K562 (cell line): ENCODE data around the gene PBRM1. TPM values are rescaled to one million over a fixed set of nuclear protein-coding genes. Genes with fewer than 3 reads are reported as not detected.

Experiments
- ATAC-seq: fragments of 200-7000 bp; cut with Tn5 transposase; 3 replicates; pipeline ENCODE4 v1.9.1; 2020; ENCODE audit warnings: moderate library complexity
- BruUV-seq: library from RNA; stranded (reverse); fragments of 400-500 nt; replicated peaks from 2 replicates; lab custom pipeline; 2021; lab: Mats Ljungman, UMichigan
- CTCF ChIA-PET: fragments of 300-600 bp; formaldehyde crosslinking; extraction: SDS; loops from one replicate; lab custom pipeline; 2021; ENCODE audit warnings: low intra/inter-chr PET ratio; lab: Yijun Ruan, JAX
- POLR2A ChIA-PET: fragments of 300-600, 350-650 bp; sonication (Branson Sonifier 250); formaldehyde crosslinking; extraction: SDS; loops from one replicate; lab custom pipeline; 2021; ENCODE audit warnings: antibody characterized with exemption, inconsistent platforms; lab: Yijun Ruan, JAX
- DNase-seq, 4 experiments: peaks; one replicate each; pipeline versions ENCODE4 v3.0.0 to v3.0.0-alpha.2; 2011 to 2018; ENCODE audit warnings: low spot score in 3 of 4, mixed read lengths in 3 of 4; ENCODE audit errors: extremely low read depth in 1 of 4
- FAIRE-seq: peaks from 2 replicates; lab custom pipeline; 2011; peaks lifted over from hg19 to GRCh38; lab: Jason Lieb, UNC
- H2AFZ ChIP-seq: 2 replicates; pipeline ENCODE4 v1.6.0; 2011; ENCODE audit warnings: low read depth, low read length, control low read depth, inconsistent platforms
- H3K27ac ChIP-seq: fragments of 200-600 bp; 3 replicates; pipeline ENCODE4 v1.8.0; 2011; ENCODE audit warnings: low read depth, mild to moderate bottlenecking, control low read depth, inconsistent platforms, low read length, moderate library complexity, mixed read lengths; ENCODE audit errors: extremely low read depth
- H3K27me3 ChIP-seq, 2 experiments: fragments of 300-600 bp in 1 of 2; 2 replicates in 1 of 2; 3 replicates in 1 of 2; pipeline versions ENCODE4 v1.6.0 to v1.8.0; 2011; ENCODE audit warnings: inconsistent platforms in 2 of 2, low read length in 2 of 2, mild to moderate bottlenecking in 1 of 2, mixed read lengths in 1 of 2, moderate library complexity in 1 of 2; ENCODE audit not compliant: control insufficient read depth in 2 of 2, insufficient read depth in 2 of 2
- H3K36me3 ChIP-seq: fragments of 300-600 bp; 3 replicates; pipeline ENCODE4 v1.8.0; 2011; ENCODE audit warnings: mild to moderate bottlenecking, low read length, inconsistent platforms; ENCODE audit not compliant: control insufficient read depth, insufficient read depth
- H3K4me1 ChIP-seq, 2 experiments: fragments of 200-600 bp in 1 of 2; replicated peaks in 1 of 2; 2 replicates in 1 of 2; 3 replicates in 1 of 2; pipeline versions ENCODE4 v1.5.1 to v1.8.0; 2011; ENCODE audit warnings: inconsistent platforms in 2 of 2, low read length in 2 of 2, mild to moderate bottlenecking in 1 of 2, mixed read lengths in 1 of 2, moderate library complexity in 1 of 2; ENCODE audit not compliant: control insufficient read depth in 2 of 2, insufficient read depth in 2 of 2
- H3K4me2 ChIP-seq: 2 replicates; pipeline ENCODE4 v1.6.1; 2011; ENCODE audit warnings: low read length, control low read depth, inconsistent platforms, mixed read lengths; ENCODE audit not compliant: insufficient read depth
- H3K4me3 ChIP-seq: fragments of 200-600 bp; sonication (generic), shearing (Covaris generic); 2 replicates; pipeline ENCODE4 v1.5.1; 2016; ENCODE audit warnings: control low read depth, inconsistent platforms
- H3K79me2 ChIP-seq: fragments of 200-600 bp; 3 replicates; pipeline ENCODE4 v1.8.0; 2011; ENCODE audit warnings: low read length, inconsistent platforms; ENCODE audit not compliant: control insufficient read depth, insufficient read depth
- H3K9ac ChIP-seq, 2 experiments: 2 replicates each; pipeline versions ENCODE4 v1.6.0 to v1.6.1; 2011; ENCODE audit warnings: low read depth in 2 of 2, low read length in 2 of 2, control low read depth in 1 of 2, inconsistent platforms in 1 of 2, mild to moderate bottlenecking in 1 of 2, mixed read lengths in 1 of 2; ENCODE audit not compliant: insufficient read depth in 1 of 2
- H3K9me1 ChIP-seq: one replicate; pipeline ENCODE4 v1.6.0; 2011; ENCODE audit warnings: inconsistent platforms, mild to moderate bottlenecking, low read length, moderate library complexity; ENCODE audit not compliant: control insufficient read depth, insufficient read depth
- H3K9me3 ChIP-seq: replicated peaks from 2 replicates; pipeline ENCODE4 v1.5.1; 2011; ENCODE audit warnings: low read depth, low read length, inconsistent platforms; ENCODE audit not compliant: control insufficient read depth, insufficient read depth
- H4K20me1 ChIP-seq: replicated peaks from 2 replicates; pipeline ENCODE4 v1.6.1; 2011; ENCODE audit warnings: low read length, inconsistent platforms, mixed read lengths; ENCODE audit not compliant: control insufficient read depth, insufficient read depth
- ATF6 ChIP-seq: sonication (generic); formaldehyde crosslinking; IDR thresholded peaks from 2 replicates; pipeline ENCODE4 v1.4.0; 2020; ENCODE audit warnings: mild to moderate bottlenecking, missing genetic modification reagents
- CBX1 ChIP-seq: sonication (generic); IDR thresholded peaks from 2 replicates; pipeline ENCODE4 v1.6.1; 2016; ENCODE audit warnings: antibody characterized with exemption, low read depth, mild to moderate bottlenecking
- KDM1A ChIP-seq, 2 experiments: fragments of 450-650 bp; IDR thresholded peaks; 2 replicates each; pipeline ENCODE4 v1.6.1; 2016; ENCODE audit warnings: mild to moderate bottlenecking in 2 of 2
- MIER1 ChIP-seq: fragments of 450-650 bp; IDR thresholded peaks from 2 replicates; pipeline ENCODE4 v1.6.1; 2016; ENCODE audit warnings: antibody characterized with exemption, mild to moderate bottlenecking, low read depth
- MTF1 ChIP-seq: fragments of 250-450 bp; sonication (Bioruptor Pico); IDR thresholded peaks from 2 replicates; pipeline ENCODE4 v1.9.0; 2021; ENCODE audit warnings: moderate library complexity, mild to moderate bottlenecking, inconsistent platforms, borderline replicate concordance
- SMARCA4 ChIP-seq: fragments of 450-650 bp; IDR thresholded peaks from 2 replicates; pipeline ENCODE4 v1.6.1; 2016
- SNIP1 ChIP-seq: fragments of 450-650 bp; IDR thresholded peaks from 2 replicates; pipeline ENCODE4 v1.7.1; 2017; ENCODE audit warnings: low read depth, mild to moderate bottlenecking
- VEZF1 ChIP-seq: fragments of 200-800 bp; sonication (Bioruptor generic); IDR thresholded peaks from 2 replicates; pipeline ENCODE4 v1.6.1; 2017; ENCODE audit warnings: missing genetic modification characterization, missing compliant biosample characterization
- ZNF347 ChIP-seq: fragments of 450-650 bp; formaldehyde crosslinking; IDR thresholded peaks from 2 replicates; pipeline ENCODE4 v1.4.0; 2020; ENCODE audit warnings: low read depth, mild to moderate bottlenecking, moderate library complexity
- ZNF551 ChIP-seq: fragments of 250-450 bp; sonication (Bioruptor Pico); IDR thresholded peaks from 2 replicates; pipeline ENCODE4 v1.5.0; 2021; ENCODE audit warnings: mild to moderate bottlenecking, moderate library complexity
- ZNF785 ChIP-seq: fragments of 250-450 bp; sonication (Bioruptor Pico); IDR thresholded peaks from 2 replicates; pipeline ENCODE4 v1.4.0; 2020; ENCODE audit warnings: mild to moderate bottlenecking
- WGBS: fragments of 100-300 bp; shearing (Covaris generic); methylation state at CpG from one replicate; pipeline ENCODE4 v1.1.6; 2016; ENCODE audit warnings: low coverage, mixed read lengths; ENCODE audit not compliant: insufficient coverage; ENCODE audit errors: missing lambda C conversion rate; 5-methylcytosine and 5-hydroxymethylcytosine counted together
- in situ Hi-C: fragments of 300-500 bp; cut with MboI; formaldehyde crosslinking; loops from 4 replicates; pipeline ENCODE4 v1.15.0; 2018; ENCODE audit warnings: inconsistent platforms, mixed read lengths
- intact Hi-C: fragments of 100-400 bp; cut with micrococcal nuclease; formaldehyde crosslinking; loops from 2 replicates; pipeline ENCODE4 v1.14.2; 2022
- polyA plus RNA-seq, 8 experiments: library from polyadenylated mRNA; depleted of rRNA in 4 of 8; stranded (reverse) in 5 of 8; unstranded in 3 of 8; fragments of >200 nt; fragmentation: Nextera tagmentation in 2 of 8; fragmentation: Illumina TruSeq in 1 of 8; extraction: Ambion mirVana in 2 of 8; extraction: Trizol in 1 of 8; gene quantifications; 2 replicates each; pipeline versions ENCODE4 v1.2.1 to v1.2.3, GENCODE V29; 2011 to 2014; ENCODE audit warnings: inconsistent platforms in 1 of 8, missing spikeins in 1 of 8
- total RNA-seq, 7 experiments: library from RNA; depleted of rRNA in 6 of 7; stranded (reverse); fragments of >200 nt in 6 of 7; fragmentation: Illumina TruSeq in 2 of 7; extraction: Trizol in 2 of 7; gene quantifications; 2 replicates each; pipeline versions ENCODE4 v1.2.1 to v1.2.3, GENCODE V29; 2011 to 2021; ENCODE audit warnings: low replicate concordance in 1 of 7

PBRM1 gene
- total and polyA plus RNA-seq, 9 of the 15 experiments (the other 6 are each of a cell fraction or from before 2014, with no cell fraction given): 3.9 to 31.8 (median 19.0) TPM

- H4K20me1 ChIP-seq: no peaks in the 10 kb centered on the region
- H3K4me3 ChIP-seq: no peak overlapping the region
- no peak for DNase-seq
- intact Hi-C loops (no loop called here), in situ Hi-C loops (no loop called here)
- H2AFZ ChIP-seq: no peak overlapping the region
- H3K79me2 ChIP-seq: no peaks in the 10 kb centered on the region
- FAIRE-seq: no peak
- WGBS: 91% methylated on average over 3 of the region's 3 CpGs
- TF ChIP-seq MTF1 (CRISPR knock-in tag) (no peak), ATF6 (no peak), ZNF347 (CRISPR knock-in tag) (no peak), ZNF785 (no peak), MIER1 (no peak), SMARCA4 (no peak), ZNF551 (CRISPR knock-in tag) (no peak), VEZF1 (CRISPR knock-in tag) (no peak), CBX1 (no peak), KDM1A (IDR thresholded peaks at IDR 0.05) (no peak), SNIP1 (no peak)
- H3K4me2 ChIP-seq: no peak overlapping the region
- no peak overlapping the region for H3K27ac ChIP-seq
- no peaks in the 10 kb centered on the region for H3K4me1 ChIP-seq
- H3K9ac ChIP-seq: no peak overlapping the region
- H3K36me3 ChIP-seq: peaks cover 36% of the 10 kb centered on the region; the same call in 1 of the 3 replicates
- no peaks in the 10 kb centered on the region for H3K9me3 ChIP-seq
- H3K27me3 ChIP-seq: no peaks in the 10 kb centered on the region
- ATAC-seq: no peak
- POLR2A ChIA-PET: interaction anchor here (0.8 kb wide), 1 partner anchor 12 kb away, joined by 3 read pairs; no protein-coding TSS in a partner anchor
- no TSS peak for BruUV-seq
- H3K9me1 ChIP-seq: no peaks in the 10 kb centered on the region
- CTCF ChIA-PET: no interaction called here
Observed at GRCh38 chr3:52614689-52615088, 71.0 kb downstream of the PBRM1 start.
